ENCODE results near the gene TPMT.

DNA sequence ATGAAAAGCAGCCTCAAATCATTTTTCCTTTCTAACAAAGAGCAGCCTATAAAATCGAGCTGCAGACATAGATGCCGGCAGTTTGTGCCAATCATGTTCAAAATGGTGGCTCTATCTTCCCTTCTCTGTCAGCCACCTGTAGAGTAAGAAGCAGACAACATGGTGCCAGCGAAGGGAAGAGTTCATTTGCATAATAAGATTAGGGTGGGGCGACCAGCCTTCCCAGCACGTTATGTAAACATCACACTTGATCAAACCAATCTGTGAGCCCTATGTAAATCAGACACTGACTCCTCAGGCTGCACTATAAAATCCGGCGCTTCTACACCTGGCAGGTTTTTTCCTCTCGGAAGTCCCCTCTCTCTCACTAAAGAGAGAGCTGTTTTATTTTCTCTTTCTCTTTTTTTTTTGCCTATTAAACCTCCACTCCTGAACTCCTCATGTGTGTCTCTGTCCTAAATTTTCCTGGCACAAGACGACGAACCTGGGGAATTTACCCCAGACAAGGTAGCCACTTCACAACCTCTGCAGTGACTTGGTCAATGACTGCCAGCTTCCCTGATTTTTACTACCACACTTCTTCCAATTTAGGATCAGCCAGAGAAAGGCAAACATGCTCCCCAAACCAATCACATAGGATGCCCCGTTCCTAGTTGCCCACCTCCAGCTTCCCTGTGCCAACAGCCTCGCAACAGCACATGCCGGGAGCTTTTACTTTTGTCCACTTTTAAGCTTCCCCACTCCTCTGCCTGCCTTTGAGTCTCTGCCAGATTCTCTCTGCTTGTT, 12.9 kb downstream of the TPMT start:
- TF ChIP-seq POLR2A (IDR thresholded peaks at IDR 0.05; ENCODE audit: low read length) (no peak), GATA1 (IDR thresholded peaks at IDR 0.05; ENCODE audit: low read depth, low read length) (no peak)

All from erythroblast (primary cell).